HG03520 (cell line): ENCODE results near the gene CENPP.
"Not testable (repeated sequence)": the region's sequence is repeated elsewhere in the genome, so short reads cannot be mapped to it uniquely, and the experiment has no call there.

Experiments
- ATAC-seq: cut with Tn5 transposase; IDR thresholded peaks from one replicate; pipeline ENCODE4 v1.9.1; 2021; ENCODE audit warnings: mild to moderate bottlenecking, moderate library complexity; ENCODE audit not compliant: unreplicated experiment

The CENPP gene

GRCh38 chr9:92528522-92528849 lies 202.7 kb downstream of the CENPP start:
- no peak for ATAC-seq

- ATAC-seq: no peak
These were observed 203.4 kb downstream of the CENPP start for GRCh38 chr9:92529124-92529523.

- ATAC-seq: no peak
These were observed 205.1 kb downstream of the CENPP start for GRCh38 chr9:92530893-92531292.

- ATAC-seq: no peak
These were observed 208.5 kb downstream of the CENPP start for GRCh38 chr9:92534204-92534603.

GRCh38 chr9:92534674-92535073 lies 208.9 kb downstream of the CENPP start:
- no peak for ATAC-seq

- ATAC-seq: no peak
These were observed 210.4 kb downstream of the CENPP start, which contains the start of gene ECM2 for GRCh38 chr9:92535940-92536850. ECM2 (minus strand) TSS chr9:92535990; CDS start chr9:92522866, 13,124 bp downstream.

- no peak for ATAC-seq
These were observed 212.8 kb downstream of the CENPP start for GRCh38 chr9:92538541-92538940.

- no peak for ATAC-seq
These were observed 218.2 kb downstream of the CENPP start for GRCh38 chr9:92543972-92544371.

- ATAC-seq: no peak
These were observed 219.3 kb downstream of the CENPP start for GRCh38 chr9:92545002-92545510.

- no peak for ATAC-seq
These were observed 221.6 kb downstream of the CENPP start for GRCh38 chr9:92547356-92547755.

- ATAC-seq: no peak
These were observed 225.0 kb downstream of the CENPP start for GRCh38 chr9:92550765-92551164.

GRCh38 chr9:92558612-92559374 lies 233.0 kb downstream of the CENPP start:
- no peak for ATAC-seq

GRCh38 chr9:92561374-92562330 lies 235.9 kb downstream of the CENPP start:
- ATAC-seq: no peak

- ATAC-seq: no peak
These were observed 236.8 kb downstream of the CENPP start for GRCh38 chr9:92562461-92562967.

GRCh38 chr9:92563116-92564100 lies 237.7 kb downstream of the CENPP start:
- no peak for ATAC-seq

- ATAC-seq: no peak
These were observed 238.8 kb downstream of the CENPP start for GRCh38 chr9:92564504-92564903.

GRCh38 chr9:92564982-92565381 lies 239.2 kb downstream of the CENPP start:
- ATAC-seq: no peak

GRCh38 chr9:92571871-92572270 lies 246.1 kb downstream of the CENPP start:
- not testable (repeated sequence) for ATAC-seq

- not testable (repeated sequence) for ATAC-seq
These were observed 247.9 kb downstream of the CENPP start for GRCh38 chr9:92573612-92574011.
